Left renal cortex interstitium (tissue), 4 donors: ENCODE results near the gene MIGA1. TPM values are rescaled to one million over a fixed set of nuclear protein-coding genes. Genes with fewer than 3 reads are reported as not detected.
"Not testable (repeated sequence)": the region's sequence is repeated elsewhere in the genome, so short reads cannot be mapped to it uniquely, and the experiment has no call there.

Experiments
- DNase-seq, 4 donors: peaks; one replicate each; pipeline ENCODE4 v3.0.0-alpha.2; 2013; ENCODE audit warnings: low read depth in 4 of 4, low spot score in 2 of 4, missing footprints in 1 of 4
- polyA plus RNA-seq, 4 donors: library from polyadenylated mRNA; unstranded; fragments of 120-200 nt; gene quantifications; one replicate each; pipeline ENCODE4 v1.2.1, GENCODE V29; 2013; ENCODE audit not compliant: insufficient read length in 4 of 4

MIGA1 gene
- polyA plus RNA-seq = 10 to 100 TPM; 17.4 to 24.9 (median 18.9) TPM

- peak; percentile 69 to 90 (median 82) for DNase-seq
These were observed at the start of gene MIGA1 for GRCh38 chr1:77779529-77780281. TSS of gene MIGA1 (plus strand) at chr1:77779649. CDS start at chr1:77783253, 3,604 bp downstream.

GRCh38 chr1:77732090-77732489, 47.4 kb upstream of the MIGA1 start:
- no peak for DNase-seq

GRCh38 chr1:77739235-77739634, 40.2 kb upstream of the MIGA1 start:
- DNase-seq = no peak

- no peak for DNase-seq
These were observed 38.1 kb upstream of the MIGA1 start for GRCh38 chr1:77741316-77741715.

- DNase-seq = no peak
These were observed 37.4 kb upstream of the MIGA1 start for GRCh38 chr1:77742011-77742555.

- no peak for DNase-seq
These were observed 34.9 kb upstream of the MIGA1 start for GRCh38 chr1:77744576-77744975.

GRCh38 chr1:77749489-77749888, 30.0 kb upstream of the MIGA1 start:
- not testable (repeated sequence) for DNase-seq

- DNase-seq = no peak
These were observed 23.2 kb upstream of the MIGA1 start for GRCh38 chr1:77756052-77756754.

- DNase-seq = no peak
These were observed 22.3 kb upstream of the MIGA1 start for GRCh38 chr1:77757066-77757584.

GRCh38 chr1:77757603-77758002, 21.8 kb upstream of the MIGA1 start:
- DNase-seq = no peak

- DNase-seq = peak; percentile 60 to 86 (median 72)
These were observed 20.1 kb upstream of the MIGA1 start, which contains the start of gene USP33 for GRCh38 chr1:77759071-77760028. TSS of gene USP33 (minus strand) at chr1:77759852. CDS start at chr1:77741697, 18,155 bp downstream.

- no peak for DNase-seq
These were observed 17.4 kb upstream of the MIGA1 start for GRCh38 chr1:77762072-77762476.

GRCh38 chr1:77768006-77768405, 11.4 kb upstream of the MIGA1 start:
- DNase-seq = no peak

- no peak for DNase-seq
These were observed 3.3 kb upstream of the MIGA1 start for GRCh38 chr1:77776007-77776700.

GRCh38 chr1:77781683-77782082, 2.2 kb downstream of the MIGA1 start:
- DNase-seq = no peak

GRCh38 chr1:77783141-77783540, 3.7 kb downstream of the MIGA1 start:
- DNase-seq = no peak

- not testable (repeated sequence) for DNase-seq
These were observed 6.8 kb downstream of the MIGA1 start for GRCh38 chr1:77786093-77786741.

- no peak for DNase-seq
These were observed 15.1 kb downstream of the MIGA1 start for GRCh38 chr1:77794550-77794949.
